Measurements from ENCODE around the gene MIEF2. TPM values are rescaled to one million over a fixed set of nuclear protein-coding genes. Genes with fewer than 3 reads are reported as not detected.

Gene MIEF2
- total RNA-seq, 4 donors from 2014 or later = 7.4 to 48.0 (median 21.0) TPM

- no peak overlapping the region for H3K4me3 ChIP-seq
- WGBS, 2 donors (ENCODE audit: low coverage in 1 of 2) = 52 to 60% methylated on average over 2 to 4 of the region's 4 CpGs
- intact Hi-C loops (cut with DNase I; ENCODE audit: low total_unique reads) (no loop called here), in situ Hi-C loops (cut with MboI; ENCODE audit: low pct_ligation_motif_present in 1 of 4, low pct_unique_long_range_greater_than_20kb in 1 of 4, low sequenced_read_pairs in 3 of 4) (loop anchor here in 2 of 4 donors (10.0 kb wide), 3 partner anchors 56 to 86 kb away; no protein-coding TSS in a partner anchor)
- H3K27ac ChIP-seq = no peak overlapping the region
- no peak for DNase-seq
- no peaks in the 10 kb centered on the region for H3K27me3 ChIP-seq
- H3K36me3 ChIP-seq = no peaks in the 10 kb centered on the region
- H3K9me3 ChIP-seq = no peaks in the 10 kb centered on the region
- H3K4me1 ChIP-seq = peaks cover 0 to 3% (median 0%) of the 10 kb centered on the region in 4 donors
- no peak for TF ChIP-seq CTCF (IDR thresholded peaks at IDR 0.05)
- no peak for TF ChIP-seq POLR2AphosphoS5 (IDR thresholded peaks at IDR 0.05)
- TF ChIP-seq POLR2A (IDR thresholded peaks at IDR 0.05) = no peak
- no peak for TF ChIP-seq EP300 (IDR thresholded peaks at IDR 0.05; ENCODE audit: low read depth)
Observed at GRCh38 chr17:18218756-18219415, 41.6 kb upstream of the MIEF2 start.

DNA sequence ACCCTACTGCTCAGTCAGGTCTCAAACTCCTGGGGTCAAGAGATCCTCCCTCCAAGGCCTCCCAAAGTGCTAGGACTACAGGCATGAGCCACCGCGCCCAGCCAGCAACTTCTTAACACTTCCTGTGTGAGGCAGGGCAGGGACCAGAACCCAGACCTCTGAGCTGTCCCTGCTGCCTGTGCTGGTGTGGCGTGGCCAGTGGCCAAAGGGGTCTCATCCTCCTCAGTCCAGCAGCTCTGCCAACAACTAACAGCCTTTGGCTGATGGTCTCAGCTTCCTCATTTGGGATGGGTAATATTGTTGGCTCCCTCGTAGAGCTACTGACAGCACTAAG lies 36.4 kb upstream of the MIEF2 start:
- no peak for DNase-seq
- TF ChIP-seq POLR2AphosphoS5 (IDR thresholded peaks at IDR 0.05) (no peak), EP300 (IDR thresholded peaks at IDR 0.05; ENCODE audit: low read depth) (no peak), POLR2A (IDR thresholded peaks at IDR 0.05) (no peak), CTCF (IDR thresholded peaks at IDR 0.05) (no peak)
- Histone ChIP-seq H3K9me3 (no peaks in the 10 kb centered on the region), H3K4me3 (no peak overlapping the region), H3K4me1 (peaks cover 5 to 18% (median 14%) of the 10 kb centered on the region in 4 donors), H3K27ac (peak overlapping the region in 3 of 4 donors; percentile 54 to 70 (median 61)), H3K27me3 (no peaks in the 10 kb centered on the region), H3K36me3 (no peaks in the 10 kb centered on the region)
- in situ Hi-C loops (cut with MboI; ENCODE audit: low pct_ligation_motif_present in 1 of 4, low pct_unique_long_range_greater_than_20kb in 1 of 4, low sequenced_read_pairs in 3 of 4) = no loop called here
- WGBS, 2 donors (ENCODE audit: low coverage in 1 of 2) = 99% methylated on average over 4 of the region's 4 CpGs; no CpG with 5 or more reads in 1 of the 2 donors
- intact Hi-C loops (cut with DNase I; ENCODE audit: low total_unique reads) = no loop called here

- H3K36me3 ChIP-seq = no peaks in the 10 kb centered on the region
- H3K4me1 ChIP-seq = peaks cover 5 to 15% (median 14%) of the 10 kb centered on the region in 4 donors
- H3K4me3 ChIP-seq = peak overlapping the region in 3 of 4 donors; percentile 28 to 51 (median 31)
- in situ Hi-C loops (cut with MboI; ENCODE audit: low pct_ligation_motif_present in 1 of 4, low pct_unique_long_range_greater_than_20kb in 1 of 4, low sequenced_read_pairs in 3 of 4) (no loop called here), intact Hi-C loops (cut with DNase I; ENCODE audit: low total_unique reads) (no loop called here)
- TF ChIP-seq POLR2A (IDR thresholded peaks at IDR 0.05) = no peak
- TF ChIP-seq CTCF (IDR thresholded peaks at IDR 0.05) = no peak
- no peak for TF ChIP-seq EP300 (IDR thresholded peaks at IDR 0.05; ENCODE audit: low read depth)
- TF ChIP-seq POLR2AphosphoS5 (IDR thresholded peaks at IDR 0.05) = no peak
- DNase-seq = no peak
- 0 to 59% methylated on average over 2 to 23 of the region's 23 CpGs for WGBS, 2 donors (ENCODE audit: low coverage in 1 of 2)
- H3K27me3 ChIP-seq = no peaks in the 10 kb centered on the region
- no peaks in the 10 kb centered on the region for H3K9me3 ChIP-seq
- peak overlapping the region; percentile 54 to 70 (median 60) for H3K27ac ChIP-seq
Observed at GRCh38 chr17:18224387-18225120, 35.9 kb upstream of the MIEF2 start.

GRCh38 chr17:18225121-18225641 lies 35.3 kb upstream of the MIEF2 start, which contains the start of gene LLGL1:
Gene LLGL1, plus strand, starts transcription at chr17:18225635. Its CDS starts 48 bp downstream, at chr17:18225683.
- Histone ChIP-seq H3K27me3 (no peaks in the 10 kb centered on the region), H3K4me1 (peaks cover 5 to 15% (median 14%) of the 10 kb centered on the region in 4 donors), H3K27ac (peak within 1 kb of the TSS; percentile 61 to 75 (median 66)), H3K4me3 (peak within 1 kb of the TSS; percentile 36 to 81 (median 53)), H3K36me3 (no peaks in the 10 kb centered on the region), H3K9me3 (no peaks in the 10 kb centered on the region)
- WGBS, 2 donors (ENCODE audit: low coverage in 1 of 2) = 1% methylated on average over 30 of the region's 60 CpGs; no CpG with 5 or more reads in 1 of the 2 donors
- no peak for TF ChIP-seq CTCF (IDR thresholded peaks at IDR 0.05)
- TF ChIP-seq POLR2A (IDR thresholded peaks at IDR 0.05) = no peak
- TF ChIP-seq EP300 (IDR thresholded peaks at IDR 0.05; ENCODE audit: low read depth) = no peak
- peak in 1 of 3 donors; percentile 25 for TF ChIP-seq POLR2AphosphoS5 (IDR thresholded peaks at IDR 0.05)
- intact Hi-C loops (cut with DNase I; ENCODE audit: low total_unique reads) = no loop called here
- in situ Hi-C loops (cut with MboI; ENCODE audit: low pct_ligation_motif_present in 1 of 4, low pct_unique_long_range_greater_than_20kb in 1 of 4, low sequenced_read_pairs in 3 of 4) = no loop called here
- peak; percentile 97 for DNase-seq

All from transverse colon (tissue), 4 donors.